Measurements from ENCODE around the gene RBP7.

- no peak for TF ChIP-seq CTCF (IDR thresholded peaks at IDR 0.05; ENCODE audit: low read depth, low read length)
- TF ChIP-seq EZH2phosphoT487 (IDR thresholded peaks at IDR 0.05; ENCODE audit: low read depth) = no peak
Observed at GRCh38 chr1:10001016-10001665, 4.1 kb downstream of the RBP7 start.
